ENCODE measurements around the gene ZNF746. TPM values are rescaled to one million over a fixed set of nuclear protein-coding genes. Genes with fewer than 3 reads are reported as not detected.
A peak's percentile ranks its signal among the peaks of the same experiment; 100 is the strongest.

Gene ZNF746
- polyA plus RNA-seq, 2 of the 4 experiments (the other 2 are of a cell fraction): 6.8 to 10.7 TPM

- FAIRE-seq (no peak), DNase-seq (ENCODE audit: low read depth in 1 of 2, low spot score in 1 of 2) (no peak), ATAC-seq (peak in 1 of 2 experiments; percentile 60; a peak in 3 of 6 replicates)
- ChIA-PET CTCF (interaction anchor here (0.9 to 1.5 kb wide), 5 partner anchors 13 to 99 kb away, joined by 3 to 5 read pairs (median 4); partner anchors contain the start of gene ZNF777), POLR2A (interaction anchor here (1.1 kb wide), 1 partner anchor 15 kb away, joined by 4 read pairs; the partner anchor contains the start of gene ZNF777)
- Histone ChIP-seq H3K9me3 (peaks cover 8% of the 10 kb centered on the region; the same call in 1 of the 3 replicates), H3K4me1 (no peaks in the 10 kb centered on the region), H3K4me3 (no peak overlapping the region), H3K27ac (no peak overlapping the region), H3K4me2 (no peak overlapping the region)
- TF ChIP-seq JUNB (IDR thresholded peaks at IDR 0.05): no peak
- no peak for TF ChIP-seq HOXB5 (CRISPR knock-in tag; IDR thresholded peaks at IDR 0.05)
- TF ChIP-seq CHD4 (IDR thresholded peaks at IDR 0.05; ENCODE audit: borderline replicate concordance): no peak
- no peak for TF ChIP-seq MAFK (IDR thresholded peaks at IDR 0.05; ENCODE audit: partially characterized antibody)
- no peak for TF ChIP-seq NPAS2 (CRISPR knock-in tag; IDR thresholded peaks at IDR 0.05; ENCODE audit: borderline replicate concordance)
- no peak for TF ChIP-seq NR3C1 (IDR thresholded peaks at IDR 0.05)
- TF ChIP-seq KDM5A (IDR thresholded peaks at IDR 0.05): no peak
- no peak for TF ChIP-seq RCOR1 (IDR thresholded peaks at IDR 0.05; ENCODE audit: low read depth, low read length)
- TF ChIP-seq SMC3 (IDR thresholded peaks at IDR 0.05): no peak
- no peak for TF ChIP-seq ZC3H11A (IDR thresholded peaks at IDR 0.05)
- TF ChIP-seq POLR2AphosphoS2 (conservative IDR thresholded peaks at IDR 0.05; ENCODE audit: low read length): no peak
- 88% methylated on average over 16 of the region's 21 CpGs for WGBS (ENCODE audit: missing lambda C conversion rate)
These were observed 22.2 kb downstream of the ZNF746 start for GRCh38 chr7:149475121-149476045.

- H3K4me2 ChIP-seq: no peak overlapping the region
- FAIRE-seq: no peak
- ChIA-PET POLR2A (interaction anchor here (1.1 kb wide), 1 partner anchor 14 kb away, joined by 4 read pairs; the partner anchor contains the start of gene ZNF777), CTCF (interaction anchor here (0.9 to 1.5 kb wide), 3 partner anchors 14 to 22 kb away, joined by 3 to 5 read pairs (median 4); partner anchors contain the start of gene ZNF777)
- WGBS (ENCODE audit: missing lambda C conversion rate): 97% methylated on average over 62 of the region's 77 CpGs
- TF ChIP-seq CHD4 (IDR thresholded peaks at IDR 0.05; ENCODE audit: borderline replicate concordance): no peak
- TF ChIP-seq BHLHE40 (IDR thresholded peaks at IDR 0.05; ENCODE audit: low read depth, low read length): no peak
- TF ChIP-seq NR3C1 (IDR thresholded peaks at IDR 0.05): no peak
- TF ChIP-seq CBX8 (IDR thresholded peaks at IDR 0.05): no peak
- TF ChIP-seq JUN (IDR thresholded peaks at IDR 0.05): no peak
- no peak for TF ChIP-seq HDAC2 (IDR thresholded peaks at IDR 0.05)
- TF ChIP-seq ESRRA (IDR thresholded peaks at IDR 0.05; ENCODE audit: borderline replicate concordance, low read length): no peak
- TF ChIP-seq HOXA7 (CRISPR knock-in tag; IDR thresholded peaks at IDR 0.05): no peak
- no peak for TF ChIP-seq RCOR1 (IDR thresholded peaks at IDR 0.05; ENCODE audit: low read depth, low read length)
- TF ChIP-seq FOSL2 (IDR thresholded peaks at IDR 0.05): no peak
- no peak for TF ChIP-seq FOSL2 (CRISPR knock-in tag; IDR thresholded peaks at IDR 0.05)
- TF ChIP-seq CHD2 (IDR thresholded peaks at IDR 0.05; ENCODE audit: low read length, partially characterized antibody): no peak
- no peak for TF ChIP-seq FOXS1 (CRISPR knock-in tag; IDR thresholded peaks at IDR 0.05)
- TF ChIP-seq ELK1 (IDR thresholded peaks at IDR 0.05; ENCODE audit: low read depth, low read length): no peak
- no peak for TF ChIP-seq HOXB5 (CRISPR knock-in tag; IDR thresholded peaks at IDR 0.05)
- TF ChIP-seq USF2 (IDR thresholded peaks at IDR 0.05): no peak
- no peaks in the 10 kb centered on the region for H3K4me1 ChIP-seq
- no peak overlapping the region for H3K27ac ChIP-seq
- no peak for DNase-seq (ENCODE audit: low read depth in 1 of 2, low spot score in 1 of 2)
- H3K9me3 ChIP-seq: peaks cover 8% of the 10 kb centered on the region; the same call in 1 of the 3 replicates
- H3K4me3 ChIP-seq: no peak overlapping the region
- ATAC-seq: no peak
These were observed 23.1 kb downstream of the ZNF746 start for GRCh38 chr7:149474309-149475120.

Data from A549 (cell line).